Prostate gland (tissue), 2 donors: Measurements from ENCODE around the gene FUBP1.

Experiments
- CTCF ChIP-seq, 4 experiments: fragments of 200-600 bp in 2 of 4; fragments of 450-650 bp in 2 of 4; sonication (generic) in 2 of 4; IDR thresholded peaks; 1 replicate in 3 of 4; 2 replicates in 1 of 4; pipeline ENCODE4 v1.5.1; 2016 to 2019; ENCODE audit warnings: antibody characterized with exemption in 4 of 4, mild to moderate bottlenecking in 2 of 4, moderate library complexity in 2 of 4
- POLR2A ChIP-seq: fragments of 450-650 bp; IDR thresholded peaks from one replicate; pipeline ENCODE4 v1.6.1; 2016; ENCODE audit warnings: antibody characterized with exemption, mild to moderate bottlenecking

- no peak for TF ChIP-seq CTCF (IDR thresholded peaks at IDR 0.05)
- no peak for TF ChIP-seq POLR2A
Measured at GRCh38 chr1:77942400-77943140, 36.3 kb downstream of the FUBP1 start.
